HepG2 (cell line): ENCODE results near the gene ADAMTS4. TPM values are rescaled to one million over a fixed set of nuclear protein-coding genes. Genes with fewer than 3 reads are reported as not detected.

Experiments used
- BHLHE40 ChIP-seq: IDR thresholded peaks from 2 replicates; pipeline ENCODE4 v1.6.1; 2011; ENCODE audit warnings: low read length, improper control_type of control experiment
- GTF2F1 ChIP-seq: fragments of 150-350 bp; IDR thresholded peaks from 2 replicates; pipeline ENCODE4 v1.6.1; 2014; ENCODE audit warnings: low read length
- MAF1 ChIP-seq: sonication (generic); formaldehyde crosslinking; IDR thresholded peaks from 2 replicates; pipeline ENCODE4 v1.5.0; 2020; ENCODE audit warnings: missing genetic modification reagents, borderline replicate concordance
- NONO ChIP-seq, 2 experiments: fragments of 450-650 bp in 1 of 2; sonication (generic) in 1 of 2; formaldehyde crosslinking in 1 of 2; IDR thresholded peaks in 1 of 2; conservative IDR thresholded peaks in 1 of 2; 2 replicates each; pipeline versions ENCODE4 v1.6.1 to v1.8.0; 2017 to 2022; ENCODE audit warnings: mild to moderate bottlenecking in 1 of 2, missing genetic modification reagents in 1 of 2, moderate library complexity in 1 of 2
- SPEN ChIP-seq: sonication (generic); formaldehyde crosslinking; IDR thresholded peaks from 2 replicates; pipeline ENCODE4 v1.5.1; 2020; ENCODE audit warnings: low read depth, mild to moderate bottlenecking, missing genetic modification reagents
- ZNF460 ChIP-seq: sonication (generic); formaldehyde crosslinking; IDR thresholded peaks from 2 replicates; pipeline ENCODE4 v1.5.1; 2020; ENCODE audit warnings: missing genetic modification reagents, mild to moderate bottlenecking, borderline replicate concordance
- polyA plus RNA-seq, 8 experiments: library from polyadenylated mRNA; depleted of rRNA in 3 of 8; stranded (reverse) in 7 of 8; unstranded in 1 of 8; fragments of >200 nt; fragmentation: Illumina TruSeq in 4 of 8; extraction: Trizol in 4 of 8; gene quantifications; 2 replicates each; pipeline versions ENCODE4 v1.2.1 to v1.2.3, GENCODE V29; 2011 to 2016; ENCODE audit warnings: low read depth in 4 of 8, missing spikeins in 1 of 8, mixed read lengths in 1 of 8; ENCODE audit not compliant: insufficient read depth in 1 of 8
- total RNA-seq, 5 experiments: library from RNA; depleted of rRNA; stranded (reverse); fragments of >200 nt; fragmentation: Illumina TruSeq; extraction: Trizol; gene quantifications; 2 replicates each; pipeline ENCODE4 v1.2.3, GENCODE V29; 2016; ENCODE audit warnings: low read depth in 1 of 5
- TF ChIP-seq, protein P1 (sequence below): sonication (generic); formaldehyde crosslinking; IDR thresholded peaks from 2 replicates; pipeline ENCODE4 v1.5.0; 2020; ENCODE audit warnings: mild to moderate bottlenecking, missing genetic modification reagents, borderline replicate concordance
- TF ChIP-seq, protein P2 (sequence below): sonication (generic); formaldehyde crosslinking; IDR thresholded peaks from 2 replicates; pipeline ENCODE4 v1.8.1; 2023; ENCODE audit warnings: missing genetic modification reagents, mild to moderate bottlenecking, borderline replicate concordance
- TF ChIP-seq, protein P3 (sequence below): sonication (generic); formaldehyde crosslinking; IDR thresholded peaks from 2 replicates; pipeline ENCODE4 v1.5.1; 2020; ENCODE audit warnings: missing genetic modification reagents, mild to moderate bottlenecking, borderline replicate concordance
- TF ChIP-seq, protein P4 (sequence below): sonication (generic); formaldehyde crosslinking; conservative IDR thresholded peaks from 2 replicates; pipeline ENCODE4 v1.8.0; 2022; ENCODE audit warnings: mild to moderate bottlenecking, moderate library complexity, missing genetic modification reagents
- TF ChIP-seq, protein P5 (sequence below): sonication (generic); formaldehyde crosslinking; IDR thresholded peaks from 2 replicates; pipeline ENCODE4 v1.5.1; 2020; ENCODE audit warnings: missing genetic modification reagents, mild to moderate bottlenecking, borderline replicate concordance
- TF ChIP-seq, protein P6 (sequence below): sonication (generic); formaldehyde crosslinking; IDR thresholded peaks from 2 replicates; pipeline ENCODE4 v1.8.1; 2023; ENCODE audit warnings: mild to moderate bottlenecking, inconsistent platforms, moderate library complexity, missing genetic modification reagents, borderline replicate concordance
- TF ChIP-seq, protein P7 (sequence below): IDR thresholded peaks from 2 replicates; pipeline ENCODE4 v1.6.1; 2016; ENCODE audit warnings: mild to moderate bottlenecking

ADAMTS4 gene
- total and polyA plus RNA-seq, 2 of the 13 experiments (the other 11 are each of a cell fraction or from before 2014, with no cell fraction given): 0.51 to 1.7 TPM

DNA sequence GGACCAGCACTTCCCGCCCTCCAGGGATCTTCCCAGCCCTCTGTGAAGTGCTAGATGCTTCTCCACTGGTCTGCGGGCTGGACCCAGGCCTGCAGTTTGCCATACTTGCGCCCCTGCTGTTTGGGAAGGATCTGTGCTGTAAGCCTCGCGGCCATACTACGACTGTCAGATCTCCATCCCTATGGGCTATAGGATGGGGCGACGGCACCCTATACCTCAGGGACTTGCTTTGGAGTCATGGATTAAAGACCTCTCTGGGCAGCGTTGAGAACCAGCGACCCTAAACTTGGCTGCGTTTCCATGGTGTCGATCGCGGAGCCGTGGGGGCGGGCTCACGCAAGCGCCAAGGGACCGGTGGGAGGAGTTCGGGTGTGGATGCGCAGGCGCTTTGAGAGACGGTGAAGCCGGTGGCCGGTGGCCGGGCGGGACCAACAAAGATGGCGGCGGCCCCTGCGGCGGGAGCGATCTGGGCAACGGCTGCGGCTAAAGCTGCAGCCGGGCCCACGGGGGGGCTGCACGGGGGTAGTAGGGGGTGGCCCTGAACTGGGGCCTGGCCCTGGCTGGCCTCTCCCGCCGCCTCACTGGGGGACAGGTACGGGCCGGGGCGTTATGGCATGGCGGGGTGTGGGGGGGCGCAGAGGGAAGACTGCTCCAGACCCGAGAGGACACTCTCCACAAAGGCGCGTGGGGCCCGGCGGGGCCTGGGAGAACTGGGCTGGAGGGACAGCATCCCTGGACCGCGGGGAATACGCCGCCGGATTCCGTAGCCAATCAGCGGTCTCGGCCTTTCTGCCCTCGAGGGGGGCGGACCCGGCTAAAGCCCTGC lies 39.6 kb downstream of the ADAMTS4 start, which contains the start of gene USP21 (continued):
- TF ChIP-seq, protein P1, sequence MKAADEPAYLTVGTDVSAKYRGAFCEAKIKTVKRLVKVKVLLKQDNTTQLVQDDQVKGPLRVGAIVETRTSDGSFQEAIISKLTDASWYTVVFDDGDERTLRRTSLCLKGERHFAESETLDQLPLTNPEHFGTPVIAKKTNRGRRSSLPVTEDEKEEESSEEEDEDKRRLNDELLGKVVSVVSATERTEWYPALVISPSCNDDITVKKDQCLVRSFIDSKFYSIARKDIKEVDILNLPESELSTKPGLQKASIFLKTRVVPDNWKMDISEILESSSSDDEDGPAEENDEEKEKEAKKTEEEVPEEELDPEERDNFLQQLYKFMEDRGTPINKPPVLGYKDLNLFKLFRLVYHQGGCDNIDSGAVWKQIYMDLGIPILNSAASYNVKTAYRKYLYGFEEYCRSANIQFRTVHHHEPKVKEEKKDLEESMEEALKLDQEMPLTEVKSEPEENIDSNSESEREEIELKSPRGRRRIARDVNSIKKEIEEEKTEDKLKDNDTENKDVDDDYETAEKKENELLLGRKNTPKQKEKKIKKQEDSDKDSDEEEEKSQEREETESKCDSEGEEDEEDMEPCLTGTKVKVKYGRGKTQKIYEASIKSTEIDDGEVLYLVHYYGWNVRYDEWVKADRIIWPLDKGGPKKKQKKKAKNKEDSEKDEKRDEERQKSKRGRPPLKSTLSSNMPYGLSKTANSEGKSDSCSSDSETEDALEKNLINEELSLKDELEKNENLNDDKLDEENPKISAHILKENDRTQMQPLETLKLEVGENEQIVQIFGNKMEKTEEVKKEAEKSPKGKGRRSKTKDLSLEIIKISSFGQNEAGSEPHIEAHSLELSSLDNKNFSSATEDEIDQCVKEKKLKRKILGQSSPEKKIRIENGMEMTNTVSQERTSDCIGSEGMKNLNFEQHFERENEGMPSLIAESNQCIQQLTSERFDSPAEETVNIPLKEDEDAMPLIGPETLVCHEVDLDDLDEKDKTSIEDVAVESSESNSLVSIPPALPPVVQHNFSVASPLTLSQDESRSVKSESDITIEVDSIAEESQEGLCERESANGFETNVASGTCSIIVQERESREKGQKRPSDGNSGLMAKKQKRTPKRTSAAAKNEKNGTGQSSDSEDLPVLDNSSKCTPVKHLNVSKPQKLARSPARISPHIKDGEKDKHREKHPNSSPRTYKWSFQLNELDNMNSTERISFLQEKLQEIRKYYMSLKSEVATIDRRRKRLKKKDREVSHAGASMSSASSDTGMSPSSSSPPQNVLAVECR (CRISPR knock-in tag): peak; percentile 58; the same call in 1 of the 2 replicates
- TF ChIP-seq, protein P2, sequence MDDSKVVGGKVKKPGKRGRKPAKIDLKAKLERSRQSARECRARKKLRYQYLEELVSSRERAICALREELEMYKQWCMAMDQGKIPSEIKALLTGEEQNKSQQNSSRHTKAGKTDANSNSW (CRISPR knock-in tag): no peak
- TF ChIP-seq NONO (IDR thresholded peaks at IDR 0.05) (no peak), NONO (CRISPR knock-in tag; conservative IDR thresholded peaks at IDR 0.05) (no peak; the same call in 1 of the 2 replicates), GTF2F1 (no peak), SPEN (peak; percentile 34; the same call in 1 of the 2 replicates), BHLHE40 (no peak), MAF1 (CRISPR knock-in tag) (no peak), ZNF460 (CRISPR knock-in tag) (no peak)
- TF ChIP-seq, protein P3, sequence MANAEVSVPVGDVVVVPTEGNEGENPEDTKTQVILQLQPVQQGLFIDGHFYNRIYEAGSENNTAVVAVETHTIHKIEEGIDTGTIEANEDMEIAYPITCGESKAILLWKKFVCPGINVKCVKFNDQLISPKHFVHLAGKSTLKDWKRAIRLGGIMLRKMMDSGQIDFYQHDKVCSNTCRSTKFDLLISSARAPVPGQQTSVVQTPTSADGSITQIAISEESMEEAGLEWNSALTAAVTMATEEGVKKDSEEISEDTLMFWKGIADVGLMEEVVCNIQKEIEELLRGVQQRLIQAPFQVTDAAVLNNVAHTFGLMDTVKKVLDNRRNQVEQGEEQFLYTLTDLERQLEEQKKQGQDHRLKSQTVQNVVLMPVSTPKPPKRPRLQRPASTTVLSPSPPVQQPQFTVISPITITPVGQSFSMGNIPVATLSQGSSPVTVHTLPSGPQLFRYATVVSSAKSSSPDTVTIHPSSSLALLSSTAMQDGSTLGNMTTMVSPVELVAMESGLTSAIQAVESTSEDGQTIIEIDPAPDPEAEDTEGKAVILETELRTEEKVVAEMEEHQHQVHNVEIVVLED: peak; percentile 76; the same call in 1 of the 2 replicates
- TF ChIP-seq, protein P4, sequence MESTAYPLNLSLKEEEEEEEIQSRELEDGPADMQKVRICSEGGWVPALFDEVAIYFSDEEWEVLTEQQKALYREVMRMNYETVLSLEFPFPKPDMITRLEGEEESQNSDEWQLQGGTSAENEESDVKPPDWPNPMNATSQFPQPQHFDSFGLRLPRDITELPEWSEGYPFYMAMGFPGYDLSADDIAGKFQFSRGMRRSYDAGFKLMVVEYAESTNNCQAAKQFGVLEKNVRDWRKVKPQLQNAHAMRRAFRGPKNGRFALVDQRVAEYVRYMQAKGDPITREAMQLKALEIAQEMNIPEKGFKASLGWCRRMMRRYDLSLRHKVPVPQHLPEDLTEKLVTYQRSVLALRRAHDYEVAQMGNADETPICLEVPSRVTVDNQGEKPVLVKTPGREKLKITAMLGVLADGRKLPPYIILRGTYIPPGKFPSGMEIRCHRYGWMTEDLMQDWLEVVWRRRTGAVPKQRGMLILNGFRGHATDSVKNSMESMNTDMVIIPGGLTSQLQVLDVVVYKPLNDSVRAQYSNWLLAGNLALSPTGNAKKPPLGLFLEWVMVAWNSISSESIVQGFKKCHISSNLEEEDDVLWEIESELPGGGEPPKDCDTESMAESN: peak; percentile 55; the same call in 1 of the 2 replicates
- TF ChIP-seq, protein P5, sequence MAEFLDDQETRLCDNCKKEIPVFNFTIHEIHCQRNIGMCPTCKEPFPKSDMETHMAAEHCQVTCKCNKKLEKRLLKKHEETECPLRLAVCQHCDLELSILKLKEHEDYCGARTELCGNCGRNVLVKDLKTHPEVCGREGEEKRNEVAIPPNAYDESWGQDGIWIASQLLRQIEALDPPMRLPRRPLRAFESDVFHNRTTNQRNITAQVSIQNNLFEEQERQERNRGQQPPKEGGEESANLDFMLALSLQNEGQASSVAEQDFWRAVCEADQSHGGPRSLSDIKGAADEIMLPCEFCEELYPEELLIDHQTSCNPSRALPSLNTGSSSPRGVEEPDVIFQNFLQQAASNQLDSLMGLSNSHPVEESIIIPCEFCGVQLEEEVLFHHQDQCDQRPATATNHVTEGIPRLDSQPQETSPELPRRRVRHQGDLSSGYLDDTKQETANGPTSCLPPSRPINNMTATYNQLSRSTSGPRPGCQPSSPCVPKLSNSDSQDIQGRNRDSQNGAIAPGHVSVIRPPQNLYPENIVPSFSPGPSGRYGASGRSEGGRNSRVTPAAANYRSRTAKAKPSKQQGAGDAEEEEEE: no peak
- TF ChIP-seq, protein P6, sequence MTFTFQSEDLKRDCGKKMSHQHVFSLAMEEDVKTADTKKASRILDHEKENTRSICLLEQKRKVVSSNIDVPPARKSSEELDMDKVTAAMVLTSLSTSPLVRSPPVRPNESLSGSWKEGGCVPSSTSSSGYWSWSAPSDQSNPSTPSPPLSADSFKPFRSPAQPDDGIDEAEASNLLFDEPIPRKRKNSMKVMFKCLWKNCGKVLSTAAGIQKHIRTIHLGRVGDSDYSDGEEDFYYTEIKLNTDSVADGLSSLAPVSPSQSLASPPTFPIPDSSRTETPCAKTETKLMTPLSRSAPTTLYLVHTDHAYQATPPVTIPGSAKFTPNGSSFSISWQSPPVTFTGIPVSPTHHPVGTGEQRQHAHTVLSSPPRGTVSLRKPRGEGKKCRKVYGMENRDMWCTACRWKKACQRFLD (CRISPR knock-in tag): no peak
- TF ChIP-seq, protein P7, sequence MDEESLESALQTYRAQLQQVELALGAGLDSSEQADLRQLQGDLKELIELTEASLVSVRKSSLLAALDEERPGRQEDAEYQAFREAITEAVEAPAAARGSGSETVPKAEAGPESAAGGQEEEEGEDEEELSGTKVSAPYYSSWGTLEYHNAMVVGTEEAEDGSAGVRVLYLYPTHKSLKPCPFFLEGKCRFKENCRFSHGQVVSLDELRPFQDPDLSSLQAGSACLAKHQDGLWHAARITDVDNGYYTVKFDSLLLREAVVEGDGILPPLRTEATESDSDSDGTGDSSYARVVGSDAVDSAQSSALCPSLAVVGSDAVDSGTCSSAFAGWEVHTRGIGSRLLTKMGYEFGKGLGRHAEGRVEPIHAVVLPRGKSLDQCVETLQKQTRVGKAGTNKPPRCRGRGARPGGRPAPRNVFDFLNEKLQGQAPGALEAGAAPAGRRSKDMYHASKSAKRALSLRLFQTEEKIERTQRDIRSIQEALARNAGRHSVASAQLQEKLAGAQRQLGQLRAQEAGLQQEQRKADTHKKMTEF: 0 out of 2 replicates have a peak, but pooled peaks have one; percentile 45
